Activated CD4-positive, alpha-beta T cell treated with anti-CD3 and anti-CD28 coated beads, Interleukin-2, amount 50 U/mL, for 48 hours (primary cell): ENCODE results near the gene VAPB.
A peak's percentile ranks its signal among the peaks of the same experiment; 100 is the strongest.

ENCODE experiments used
- DNase-seq, 2 experiments: peaks; one replicate each; pipeline ENCODE4 v3.0.0-alpha.2; 2020

VAPB gene

GRCh38 chr20:58378704-58379103 is 10.3 kb upstream of the VAPB start:
- no peak for DNase-seq

DNA sequence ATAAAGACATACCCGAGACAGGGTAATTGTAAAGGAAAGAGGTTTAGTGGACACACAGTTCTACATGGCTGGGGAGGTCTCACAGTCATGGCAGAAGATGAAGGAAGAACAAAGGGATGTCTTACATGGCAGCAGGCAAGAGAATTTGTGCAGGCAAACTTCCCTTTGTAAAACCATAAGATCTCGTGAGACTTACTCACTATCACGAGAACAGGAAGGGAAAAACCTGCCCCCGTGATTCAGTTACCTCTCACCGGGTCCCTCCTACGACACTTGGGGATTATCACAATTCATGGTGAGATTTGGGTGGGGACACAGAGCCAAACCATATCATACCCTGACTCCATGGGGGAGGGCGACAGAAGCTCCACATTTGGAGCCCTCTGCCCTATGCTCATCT is 7.4 kb upstream of the VAPB start:
- DNase-seq = no peak

- no peak for DNase-seq
Measured at GRCh38 chr20:58382096-58382495, 6.9 kb upstream of the VAPB start.

- DNase-seq = no peak
Measured at GRCh38 chr20:58384821-58385220, 4.2 kb upstream of the VAPB start.

DNA sequence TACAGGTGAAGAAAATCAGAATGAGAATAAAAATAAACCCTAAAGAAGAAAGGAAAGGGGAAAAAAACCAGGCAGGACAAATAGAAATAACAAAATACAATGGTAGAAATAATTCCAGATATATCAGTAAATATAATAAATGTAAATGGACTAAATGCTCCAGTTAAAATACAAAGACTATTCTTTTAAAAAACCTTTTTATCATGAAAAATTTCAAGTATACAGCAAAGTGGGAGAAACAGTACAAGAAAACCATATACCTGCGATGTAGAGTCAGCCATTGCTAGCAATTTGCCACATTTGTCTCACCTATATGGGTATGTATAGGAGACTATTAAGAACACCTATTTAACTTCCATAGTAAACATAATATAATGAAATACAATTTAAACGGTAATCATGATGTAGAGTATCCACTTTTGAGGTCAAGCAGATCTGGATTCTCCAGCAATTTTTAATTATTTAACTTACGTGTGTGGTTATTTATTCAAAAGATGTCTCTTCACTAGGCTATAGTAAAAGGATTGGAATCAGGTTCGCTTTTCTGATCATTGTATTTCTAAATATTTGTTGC is 914 bp upstream of the VAPB start:
- DNase-seq = no peak

DNA sequence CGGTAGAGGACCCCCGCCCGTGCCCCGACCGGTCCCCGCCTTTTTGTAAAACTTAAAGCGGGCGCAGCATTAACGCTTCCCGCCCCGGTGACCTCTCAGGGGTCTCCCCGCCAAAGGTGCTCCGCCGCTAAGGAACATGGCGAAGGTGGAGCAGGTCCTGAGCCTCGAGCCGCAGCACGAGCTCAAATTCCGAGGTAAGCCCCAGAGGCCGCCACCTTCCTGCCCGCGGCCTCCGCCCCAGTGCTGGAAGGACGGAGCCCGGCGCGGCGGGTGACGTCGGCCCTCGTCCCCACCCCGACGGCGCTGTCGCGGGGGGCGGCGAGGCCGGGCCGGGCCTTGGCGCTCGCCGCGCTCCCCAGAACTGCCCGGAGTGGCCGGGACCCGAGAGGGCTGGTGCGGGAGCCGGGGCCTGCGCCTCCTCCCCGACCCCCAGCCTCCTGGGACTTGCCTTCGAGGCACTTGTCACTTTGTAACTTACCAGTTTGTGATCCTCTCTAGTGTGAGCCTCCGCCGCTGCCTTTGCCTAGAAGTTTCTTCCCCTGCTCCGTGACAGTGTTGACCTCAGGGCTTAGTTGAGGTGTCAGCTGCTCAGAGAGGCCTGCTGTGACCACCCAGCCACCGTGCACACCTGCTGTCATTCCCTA is 417 bp downstream of the VAPB start:
- DNase-seq = peak; percentile 16 to 35

- no peak for DNase-seq
Measured at GRCh38 chr20:58389968-58390658, 1.1 kb downstream of the VAPB start.

DNA sequence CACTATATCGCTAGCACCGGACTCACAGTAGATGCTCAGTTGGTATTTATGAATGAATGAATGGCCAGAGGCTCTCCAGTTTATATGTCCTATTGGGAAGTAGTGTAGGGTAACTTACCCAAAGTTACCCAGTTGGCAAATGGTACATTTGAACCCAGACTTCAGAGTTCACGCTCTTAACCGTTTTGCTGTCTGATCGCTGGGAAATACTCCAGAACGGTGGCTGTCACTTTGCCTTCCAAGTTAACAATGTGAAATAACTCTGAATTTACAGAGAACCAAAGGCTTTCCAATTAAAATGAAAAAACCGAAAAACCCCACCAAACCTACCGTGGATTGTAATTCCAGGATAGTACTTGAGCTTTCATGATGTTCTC is 1.6 kb downstream of the VAPB start:
- DNase-seq = no peak

GRCh38 chr20:58392286-58392685 is 3.3 kb downstream of the VAPB start:
- no peak for DNase-seq

GRCh38 chr20:58393299-58393698 is 4.3 kb downstream of the VAPB start:
- DNase-seq = no peak

DNA sequence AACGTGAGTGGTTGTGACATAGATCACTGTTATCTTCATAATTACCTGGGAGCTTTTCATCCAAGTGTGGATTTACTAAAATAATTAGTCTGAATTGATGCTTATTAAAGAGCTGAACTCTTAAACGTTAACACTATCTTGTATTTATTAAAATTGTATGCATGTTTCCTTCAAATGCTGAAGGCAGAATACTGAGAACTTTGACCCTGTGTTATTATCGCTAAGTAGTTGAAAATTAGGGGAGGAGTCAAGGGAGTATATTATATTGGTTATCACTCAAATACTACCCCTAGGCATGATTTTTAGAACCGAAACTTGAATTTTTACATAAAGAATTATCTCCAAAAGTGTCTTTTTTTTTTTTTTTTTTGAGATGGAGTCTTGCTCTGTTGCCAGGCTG is 5.8 kb downstream of the VAPB start:
- no peak for DNase-seq

GRCh38 chr20:58395604-58396003 is 6.6 kb downstream of the VAPB start:
- no peak for DNase-seq

DNA sequence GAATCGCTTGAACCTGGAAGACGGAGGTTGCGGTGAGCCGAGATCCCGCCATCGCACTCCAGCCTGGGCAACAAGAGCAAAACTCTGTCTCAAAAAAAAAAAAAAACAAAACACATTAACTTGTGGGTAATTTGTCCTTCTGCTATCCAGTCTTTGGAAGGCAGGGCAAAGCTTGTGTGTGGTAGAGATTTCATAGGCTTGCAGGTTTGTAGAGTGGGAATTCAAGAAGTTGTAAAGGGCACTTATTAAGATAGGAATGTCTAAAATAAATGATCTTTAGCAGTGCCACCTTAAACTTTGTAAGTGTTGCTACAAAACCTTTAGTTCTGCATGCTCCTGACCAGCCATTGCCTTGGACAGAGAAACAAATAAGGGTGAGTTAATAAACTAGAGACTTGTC is 8.4 kb downstream of the VAPB start:
- no peak for DNase-seq

DNA sequence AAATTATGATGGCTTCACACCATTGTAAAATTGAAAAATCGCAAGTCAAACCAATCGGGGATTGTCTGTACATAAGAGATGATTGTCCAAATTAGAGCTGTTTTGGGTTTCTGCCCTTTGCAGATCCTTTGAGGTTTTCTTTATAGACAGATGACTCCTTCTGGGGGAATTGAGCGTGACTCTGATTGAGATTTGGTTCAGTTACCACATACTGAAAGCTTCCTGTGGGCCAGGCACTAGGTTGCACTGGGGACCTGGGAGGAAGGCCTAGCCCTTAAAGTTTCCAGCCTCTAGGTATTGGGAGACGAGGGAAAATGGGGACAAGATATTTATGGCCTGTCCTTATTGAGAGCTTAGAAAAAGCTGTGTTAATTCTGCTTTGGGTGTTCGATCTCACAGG is 9.2 kb downstream of the VAPB start:
- DNase-seq = no peak

GRCh38 chr20:58399926-58400325 is 10.9 kb downstream of the VAPB start:
- DNase-seq = no peak

DNA sequence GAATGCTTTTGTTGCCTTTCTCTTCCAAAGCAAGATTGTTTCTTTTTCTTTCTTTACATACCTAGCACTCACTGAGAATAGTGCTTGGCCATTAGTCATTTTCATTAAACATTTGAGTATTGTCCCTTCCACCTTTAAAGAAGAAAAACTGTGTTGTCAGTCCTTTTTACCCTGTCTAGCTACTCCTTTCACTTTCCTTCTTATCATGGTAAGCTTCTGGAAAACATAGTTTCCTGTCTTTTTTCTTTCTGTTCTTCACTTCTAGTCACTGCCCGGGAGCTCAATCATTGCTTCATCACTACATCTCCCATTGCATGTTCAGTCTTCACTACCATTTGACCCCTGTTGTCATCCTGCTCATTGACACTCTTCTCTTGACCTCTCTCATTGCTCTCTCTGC is 12.1 kb downstream of the VAPB start:
- DNase-seq = no peak

DNA sequence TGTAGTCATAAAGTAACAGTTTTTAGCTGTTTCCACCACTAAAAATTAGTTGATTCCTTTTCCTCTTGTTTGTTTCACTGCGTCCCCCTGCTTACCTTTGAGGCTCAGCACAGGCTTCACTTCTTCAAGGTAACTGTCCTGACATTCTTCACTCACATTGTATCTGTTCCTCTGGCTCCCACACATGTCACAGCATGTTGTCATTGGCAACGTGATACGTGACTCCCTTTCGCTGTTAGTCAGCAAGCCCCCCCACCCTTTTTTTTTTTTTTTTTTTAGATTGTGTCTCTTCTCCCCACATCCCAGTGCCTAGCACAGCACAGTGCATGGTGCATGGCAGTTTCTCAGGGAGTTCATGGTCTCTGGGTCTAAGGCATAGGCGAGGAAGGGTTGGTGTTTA is 13.3 kb downstream of the VAPB start:
- DNase-seq = no peak

GRCh38 chr20:58402827-58403226 is 13.8 kb downstream of the VAPB start:
- DNase-seq = no peak

GRCh38 chr20:58403272-58403671 is 14.2 kb downstream of the VAPB start:
- DNase-seq = no peak

GRCh38 chr20:58405504-58406291 is 16.7 kb downstream of the VAPB start:
- DNase-seq = no peak

- no peak for DNase-seq
Measured at GRCh38 chr20:58406422-58407001, 17.5 kb downstream of the VAPB start.

DNA sequence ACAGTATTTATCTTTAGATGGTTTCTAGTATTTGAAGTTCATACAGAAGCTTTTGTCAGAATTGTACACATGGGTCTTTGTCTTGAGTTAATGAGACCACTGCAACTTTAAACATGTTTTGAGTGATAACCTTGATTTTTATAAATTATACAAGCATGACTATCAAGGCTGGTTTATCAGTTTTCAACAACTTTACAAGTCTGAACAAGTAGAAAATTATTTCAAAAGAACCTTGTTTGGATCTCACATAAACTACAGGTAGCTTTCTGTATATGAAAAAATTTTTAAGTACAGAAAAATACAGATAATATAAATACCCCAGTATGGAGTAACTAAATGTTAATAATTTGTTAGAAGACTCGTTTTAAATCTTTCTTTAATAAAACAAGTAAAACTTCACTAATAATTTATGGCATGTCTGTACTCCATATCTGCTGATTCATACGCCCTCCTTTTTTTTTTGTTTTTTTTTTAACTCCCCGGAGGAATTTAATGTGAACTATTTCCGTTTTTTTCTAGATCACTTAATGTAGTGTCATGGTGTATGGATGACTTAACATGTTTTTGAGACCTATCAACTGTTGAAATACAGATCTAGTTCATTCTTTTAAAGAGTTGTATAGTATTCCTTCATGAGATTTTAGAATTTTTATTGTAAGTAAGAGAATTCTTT is 18.3 kb downstream of the VAPB start:
- no peak for DNase-seq
